OCI-LY3 (cell line): ENCODE results near the gene LUZP1.

ENCODE experiments used
- CTCF ChIP-seq: fragments of 200-600, 300-600 bp; sonication (generic); IDR thresholded peaks from 2 replicates; pipeline ENCODE4 v1.5.1; 2014; ENCODE audit warnings: antibody characterized with exemption, low read length, low read depth
- EZH2phosphoT487 ChIP-seq: fragments of 200-600 bp; shearing (Covaris generic); IDR thresholded peaks from 2 replicates; pipeline ENCODE4 v1.6.1; 2018; ENCODE audit warnings: antibody characterized with exemption, mixed run types, low read depth

GRCh38 chr1:23051290-23051909, 117.3 kb downstream of the LUZP1 start:
- no peak for TF ChIP-seq CTCF
- no peak for TF ChIP-seq EZH2phosphoT487
